OCI-LY7 (cell line): ENCODE results near the gene PRKAG2. TPM values are rescaled to one million over a fixed set of nuclear protein-coding genes. Genes with fewer than 3 reads are reported as not detected.

ENCODE experiments used
- BruUV-seq: library from RNA; stranded (reverse); fragments of 400-500 nt; replicated peaks from 2 replicates; lab custom pipeline; 2021; lab: Mats Ljungman, UMichigan
- CTCF ChIA-PET: fragments of 300-600 bp; sonication (Branson Sonifier 250); formaldehyde crosslinking; loops from one replicate; lab custom pipeline; 2022; ENCODE audit warnings: antibody characterized with exemption; ENCODE audit not compliant: unreplicated experiment; lab: Charles Lee
- POLR2A ChIA-PET: fragments of 300-600 bp; sonication (Branson Sonifier 250); formaldehyde crosslinking; loops from one replicate; lab custom pipeline; 2022; ENCODE audit warnings: antibody characterized with exemption; lab: Charles Lee
- DNase-seq: peaks from one replicate; pipeline ENCODE4 v3.0.0-alpha.2; 2015; ENCODE audit warnings: low spot score
- H2AFZ ChIP-seq: fragments of 200-600 bp; sonication (generic), shearing (Covaris generic); 2 replicates; pipeline ENCODE4 v1.6.1; 2014; ENCODE audit warnings: mild to moderate bottlenecking, antibody characterized with exemption, low read length, moderate library complexity
- H3K27ac ChIP-seq: fragments of 200-600 bp; sonication (generic); 2 replicates; pipeline ENCODE4 v1.5.1; 2014; ENCODE audit warnings: mixed run types, low read depth, mild to moderate bottlenecking, moderate library complexity, low read length, inconsistent platforms; ENCODE audit not compliant: poor library complexity, severe bottlenecking
- H3K36me3 ChIP-seq: fragments of 200-600 bp; sonication (generic); 2 replicates; pipeline ENCODE4 v1.6.1; 2014; ENCODE audit warnings: mild to moderate bottlenecking, antibody characterized with exemption, low read length, moderate library complexity, mixed read lengths; ENCODE audit not compliant: insufficient read depth
- H3K4me1 ChIP-seq: fragments of 200-600 bp; sonication (generic); 2 replicates; pipeline ENCODE4 v1.5.1; 2014; ENCODE audit warnings: mild to moderate bottlenecking, low read length; ENCODE audit not compliant: insufficient read depth, poor library complexity, severe bottlenecking
- H3K4me2 ChIP-seq: fragments of 200-600 bp; sonication (generic); 2 replicates; pipeline ENCODE4 v1.6.1; 2014; ENCODE audit warnings: mild to moderate bottlenecking, low read length
- H3K4me3 ChIP-seq: fragments of 200-600 bp; sonication (generic); 2 replicates; pipeline ENCODE4 v1.5.1; 2014; ENCODE audit warnings: mild to moderate bottlenecking, low read depth, low read length; ENCODE audit not compliant: poor library complexity, severe bottlenecking
- H3K79me2 ChIP-seq: fragments of 200-600 bp; sonication (generic); 2 replicates; pipeline ENCODE4 v1.6.1; 2016; ENCODE audit warnings: low read depth, mild to moderate bottlenecking, low read length, moderate library complexity, mixed read lengths; ENCODE audit not compliant: insufficient read depth
- H3K9me2 ChIP-seq: fragments of 200-600 bp; sonication (generic); 2 replicates; pipeline ENCODE4 v1.6.1; 2016; ENCODE audit warnings: mild to moderate bottlenecking, low read length, mixed read lengths; ENCODE audit not compliant: insufficient read depth
- H3K9me3 ChIP-seq: fragments of 200-600 bp; sonication (generic); 2 replicates; pipeline ENCODE4 v1.6.1; 2014; ENCODE audit warnings: mild to moderate bottlenecking, mixed run types, low read length, mixed read lengths
- H4K20me1 ChIP-seq: fragments of 200-600 bp; sonication (generic); 2 replicates; pipeline ENCODE4 v1.6.1; 2014; ENCODE audit warnings: mild to moderate bottlenecking, antibody characterized with exemption, low read length, moderate library complexity, mixed read lengths; ENCODE audit not compliant: insufficient read depth
- CTCF ChIP-seq: fragments of 200-600 bp; sonication (generic); conservative IDR thresholded peaks from 2 replicates; pipeline ENCODE4 v1.5.1; 2014; ENCODE audit warnings: mild to moderate bottlenecking, antibody characterized with exemption, low read length, moderate library complexity, mixed read lengths
- EZH2phosphoT487 ChIP-seq: fragments of 200-600 bp; sonication (generic); IDR thresholded peaks from 2 replicates; pipeline ENCODE4 v1.6.1; 2018; ENCODE audit warnings: low read depth, borderline replicate concordance, mild to moderate bottlenecking, mixed run types, antibody characterized with exemption, low read length, moderate library complexity, mixed read lengths
- intact Hi-C: fragments of 100-400 bp; cut with micrococcal nuclease; formaldehyde crosslinking; loops from one replicate; pipeline ENCODE4 v1.10.0; 2022; ENCODE audit not compliant: unreplicated experiment
- total RNA-seq, 2 experiments: library from RNA; depleted of rRNA in 1 of 2; stranded (reverse); fragments of >200 nt in 1 of 2; shearing (Covaris generic) in 1 of 2; gene quantifications; 2 replicates each; pipeline ENCODE4 v1.2.3, GENCODE V29; 2014 to 2022

Gene PRKAG2
- total RNA-seq, 2 experiments from 2014 or later, result 1.2 to 5.1 TPM

- POLR2A ChIA-PET, result interaction anchor here (0.6 kb wide), 1 partner anchor 28 kb away, joined by 3 read pairs; no protein-coding TSS in a partner anchor
- Histone ChIP-seq H2AFZ (no peak overlapping the region), H3K79me2 (no peaks in the 10 kb centered on the region), H3K27ac (no peak overlapping the region), H3K9me3 (no peaks in the 10 kb centered on the region), H3K9me2 (no peaks in the 10 kb centered on the region), H3K4me3 (no peak overlapping the region), H3K4me2 (no peak overlapping the region), H3K36me3 (no peaks in the 10 kb centered on the region), H4K20me1 (no peaks in the 10 kb centered on the region), H3K4me1 (no peaks in the 10 kb centered on the region)
- intact Hi-C loops, result no loop called here
- BruUV-seq, result no TSS peak
- TF ChIP-seq EZH2phosphoT487, result no peak
- no peak for TF ChIP-seq CTCF
- no peak for DNase-seq
- CTCF ChIA-PET, result no interaction called here
Observed at GRCh38 chr7:151690606-151691005, 186.3 kb downstream of the PRKAG2 start.

GRCh38 chr7:151689196-151689971, 187.5 kb downstream of the PRKAG2 start:
- intact Hi-C loops, result no loop called here
- BruUV-seq, result no TSS peak
- Histone ChIP-seq H3K4me3 (no peak overlapping the region), H3K36me3 (no peaks in the 10 kb centered on the region), H3K79me2 (no peaks in the 10 kb centered on the region), H3K4me2 (no peak overlapping the region), H2AFZ (no peak overlapping the region), H4K20me1 (no peaks in the 10 kb centered on the region), H3K4me1 (no peaks in the 10 kb centered on the region), H3K27ac (no peak overlapping the region), H3K9me3 (no peaks in the 10 kb centered on the region), H3K9me2 (no peaks in the 10 kb centered on the region)
- ChIA-PET POLR2A (no interaction called here), CTCF (no interaction called here)
- DNase-seq, result no peak
- TF ChIP-seq EZH2phosphoT487 (no peak), CTCF (no peak)

GRCh38 chr7:151688236-151688780, 188.6 kb downstream of the PRKAG2 start:
- no peak overlapping the region for H3K4me3 ChIP-seq
- no peaks in the 10 kb centered on the region for H3K4me1 ChIP-seq
- ChIA-PET CTCF (no interaction called here), POLR2A (no interaction called here)
- TF ChIP-seq CTCF, result no peak
- TF ChIP-seq EZH2phosphoT487, result no peak
- no peaks in the 10 kb centered on the region for H3K79me2 ChIP-seq
- H2AFZ ChIP-seq, result no peak overlapping the region
- H4K20me1 ChIP-seq, result no peaks in the 10 kb centered on the region
- DNase-seq, result no peak
- BruUV-seq, result no TSS peak
- no peak overlapping the region for H3K27ac ChIP-seq
- no peaks in the 10 kb centered on the region for H3K36me3 ChIP-seq
- no peaks in the 10 kb centered on the region for H3K9me2 ChIP-seq
- no peaks in the 10 kb centered on the region for H3K9me3 ChIP-seq
- intact Hi-C loops, result no loop called here
- no peak overlapping the region for H3K4me2 ChIP-seq
